Fibroblast of skin of abdomen (primary cell): Measurements from ENCODE around the gene GSTT2.
"Not testable (repeated sequence)": the region's sequence is repeated elsewhere in the genome, so short reads cannot be mapped to it uniquely, and the experiment has no call there.

Experiments used
- DNase-seq: peaks from one replicate; pipeline ENCODE4 v3.0.0-alpha.2; 2013

GSTT2 gene

DNA sequence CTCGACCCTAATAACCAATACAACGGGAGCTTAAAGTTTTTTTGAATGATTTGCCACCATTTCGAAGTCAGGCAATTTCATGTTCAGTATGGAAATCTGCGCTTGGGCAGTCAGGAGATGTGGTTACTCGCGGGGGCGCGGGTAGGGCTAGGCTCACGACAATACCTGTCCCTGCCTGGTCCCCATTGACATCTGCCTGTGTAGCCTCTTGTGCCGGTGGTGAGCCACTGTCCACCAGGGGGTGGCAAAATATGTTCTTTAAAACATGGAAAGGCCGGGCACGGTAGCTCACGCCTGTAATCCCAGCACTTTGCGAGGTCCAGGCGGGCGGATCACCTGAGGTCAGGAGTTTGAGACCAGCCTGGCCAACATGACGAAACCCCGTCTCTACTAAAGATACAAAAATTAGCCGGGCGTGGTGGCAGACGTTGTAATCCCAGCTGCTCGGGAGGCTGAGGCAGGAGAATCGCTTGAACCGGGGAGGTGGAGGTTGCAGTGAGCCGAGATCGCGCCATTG is 5.0 kb upstream of the GSTT2 start:
- not testable (repeated sequence) for DNase-seq

DNA sequence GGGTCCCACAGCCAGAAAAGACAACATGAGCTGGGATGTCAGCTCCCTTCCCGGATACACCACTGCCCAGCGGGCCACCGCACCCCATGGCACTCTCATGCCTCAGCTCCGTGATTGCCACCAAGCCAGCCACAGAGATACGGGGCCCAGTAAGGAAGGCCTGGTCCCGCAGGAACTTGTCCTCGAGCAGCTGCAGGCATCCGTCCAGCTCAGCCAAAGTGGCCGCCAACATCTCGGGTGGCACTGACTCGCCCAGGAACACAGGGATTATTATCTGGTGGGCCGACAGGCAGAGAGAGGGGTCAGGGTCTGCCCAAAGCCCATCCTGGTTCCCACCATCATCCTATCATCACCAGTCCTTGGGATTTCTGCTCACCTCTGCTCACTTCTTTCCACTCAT is 2.6 kb upstream of the GSTT2 start:
- DNase-seq: not testable (repeated sequence)

DNA sequence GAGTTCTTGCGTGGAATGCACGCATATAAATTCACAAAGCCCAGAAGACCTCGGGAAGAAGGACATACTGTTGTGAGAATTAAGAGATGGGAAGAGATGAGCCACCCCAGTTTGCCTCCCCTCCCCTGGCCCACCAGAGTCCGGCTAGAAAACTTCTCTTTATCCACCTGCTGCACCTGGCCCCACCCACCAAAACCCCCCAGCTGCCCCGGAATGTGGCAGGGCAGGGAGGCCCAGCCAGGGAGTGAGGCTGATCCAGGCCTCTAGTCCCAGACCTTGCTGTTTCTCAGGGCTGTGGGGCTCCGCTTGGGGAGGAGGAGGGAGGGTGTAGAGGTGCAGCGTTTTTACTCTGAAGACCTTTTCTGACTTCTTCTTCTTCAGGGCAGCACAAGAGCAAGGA is 633 bp downstream of the GSTT2 start:
- not testable (repeated sequence) for DNase-seq

DNA sequence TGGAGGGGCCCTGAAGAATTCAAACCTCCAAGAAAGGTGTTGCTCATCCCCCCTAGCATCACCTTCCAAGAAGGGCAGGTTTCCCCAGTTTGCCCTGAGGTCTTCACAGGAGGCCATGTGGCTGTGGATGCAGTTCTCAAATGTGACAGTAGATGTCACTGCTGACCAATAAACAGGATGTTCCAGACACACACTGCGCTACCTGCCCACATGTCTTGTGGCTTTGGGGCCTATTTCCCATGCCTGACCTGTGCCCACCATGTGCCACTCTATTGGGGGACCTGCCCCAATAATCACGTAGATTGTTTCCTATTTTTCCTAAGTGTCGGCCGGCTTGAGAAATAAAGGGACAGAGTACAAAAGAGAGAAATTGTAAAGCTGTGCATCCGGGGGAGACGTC is 4.5 kb downstream of the GSTT2 start:
- no peak for DNase-seq

DNA sequence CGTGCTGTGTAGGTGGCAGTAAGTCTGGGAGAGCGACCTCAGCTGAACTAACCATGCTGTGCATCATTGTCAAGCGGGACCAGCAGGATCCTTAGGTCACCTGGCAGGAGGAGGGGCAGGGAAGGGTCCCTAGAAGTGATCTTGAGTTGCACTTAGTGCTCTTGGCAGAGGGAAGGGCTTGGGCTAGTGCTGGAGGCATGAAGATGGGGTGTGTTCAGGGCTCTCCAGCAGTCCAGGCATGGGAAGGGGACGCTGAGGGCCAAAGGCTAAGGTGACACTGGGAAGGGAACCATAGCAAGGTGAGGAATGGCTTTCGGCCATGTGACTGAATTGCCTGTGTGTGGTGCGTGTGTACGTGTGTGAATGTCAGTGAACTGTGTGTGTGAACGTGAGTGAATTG is 6.2 kb downstream of the GSTT2 start:
- not testable (repeated sequence) for DNase-seq

DNA sequence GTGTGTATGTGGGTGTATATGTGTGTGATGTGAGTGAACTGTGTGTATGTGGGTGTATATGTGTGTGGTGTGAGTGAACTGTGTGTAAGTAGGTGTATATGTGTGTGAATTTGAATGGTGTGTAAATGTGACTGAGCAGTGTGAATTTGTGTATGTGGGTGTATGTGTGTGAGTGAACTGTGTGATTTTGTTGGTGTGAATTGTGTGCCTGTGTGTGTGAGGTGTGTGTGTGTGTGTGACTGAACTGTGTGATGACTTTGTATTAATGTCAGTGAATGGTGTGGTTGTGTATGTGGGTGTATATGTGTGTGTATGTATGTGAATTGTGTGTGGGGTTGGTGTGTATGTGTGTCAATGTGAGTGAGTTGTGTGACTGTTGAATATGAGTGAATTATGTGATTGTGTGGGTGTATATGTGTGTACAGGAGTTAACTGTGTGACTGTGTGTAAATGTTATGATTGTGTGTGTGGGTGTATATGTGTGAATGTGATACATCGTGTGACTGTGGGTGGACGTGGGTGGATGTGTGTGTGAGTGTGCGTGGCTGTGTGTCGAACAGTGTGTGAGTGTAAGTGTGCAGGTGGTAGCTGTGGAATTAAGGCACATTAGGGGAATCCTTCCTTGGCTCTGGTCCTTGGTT is 6.7 kb downstream of the GSTT2 start:
- not testable (repeated sequence) for DNase-seq

DNA sequence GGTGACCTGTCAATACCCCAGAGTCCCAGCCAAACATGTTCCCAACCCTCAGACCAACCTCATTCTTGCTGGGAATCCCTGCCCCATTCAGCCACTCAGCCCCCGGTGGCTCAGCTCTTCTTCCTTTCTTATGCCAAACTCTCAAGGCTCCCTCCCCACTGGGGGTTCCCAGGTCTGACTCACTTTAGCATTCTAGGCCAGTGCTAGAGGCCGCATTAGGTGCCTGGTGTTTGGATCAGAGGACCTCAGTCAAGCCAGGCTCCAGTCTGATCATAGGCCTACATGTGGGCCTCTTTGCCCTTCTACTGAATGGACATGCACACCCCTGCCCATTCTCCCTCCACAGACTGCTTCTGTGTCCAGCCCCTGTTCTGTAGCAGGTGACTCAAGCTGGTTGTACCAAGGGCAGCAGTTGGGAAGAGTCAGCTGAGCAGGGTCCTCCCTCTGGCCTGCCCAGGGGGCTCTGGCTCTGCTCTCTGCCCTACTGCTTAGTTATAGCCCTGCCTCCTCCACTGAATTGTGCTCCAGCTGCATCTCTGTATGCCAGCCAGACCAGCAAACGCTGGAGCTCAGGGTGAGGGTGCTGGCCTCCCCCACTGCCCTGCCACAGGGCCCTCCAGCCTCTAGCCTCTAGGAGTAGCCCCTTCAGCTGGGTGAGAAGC is 9.8 kb downstream of the GSTT2 start:
- DNase-seq: not testable (repeated sequence)

DNA sequence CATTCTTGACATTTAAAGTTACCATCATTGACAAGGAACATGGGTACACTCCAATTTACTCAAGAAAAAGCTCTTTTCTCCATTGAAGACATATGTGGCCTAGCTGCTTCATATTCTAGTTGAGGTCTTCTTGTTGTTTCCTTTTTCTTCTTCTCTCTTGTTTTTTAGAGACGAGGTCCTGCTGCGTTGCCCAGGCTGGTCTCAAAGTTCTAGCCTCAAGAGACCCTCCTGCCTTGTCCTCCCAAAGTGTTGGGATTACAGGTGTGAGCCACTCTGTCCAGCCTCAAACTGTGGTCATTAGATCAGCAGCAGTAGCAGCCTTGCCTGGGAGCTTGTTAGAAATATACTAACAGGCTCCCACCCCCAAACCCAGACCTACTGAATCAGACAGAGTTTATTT is 13.1 kb downstream of the GSTT2 start:
- not testable (repeated sequence) for DNase-seq

DNA sequence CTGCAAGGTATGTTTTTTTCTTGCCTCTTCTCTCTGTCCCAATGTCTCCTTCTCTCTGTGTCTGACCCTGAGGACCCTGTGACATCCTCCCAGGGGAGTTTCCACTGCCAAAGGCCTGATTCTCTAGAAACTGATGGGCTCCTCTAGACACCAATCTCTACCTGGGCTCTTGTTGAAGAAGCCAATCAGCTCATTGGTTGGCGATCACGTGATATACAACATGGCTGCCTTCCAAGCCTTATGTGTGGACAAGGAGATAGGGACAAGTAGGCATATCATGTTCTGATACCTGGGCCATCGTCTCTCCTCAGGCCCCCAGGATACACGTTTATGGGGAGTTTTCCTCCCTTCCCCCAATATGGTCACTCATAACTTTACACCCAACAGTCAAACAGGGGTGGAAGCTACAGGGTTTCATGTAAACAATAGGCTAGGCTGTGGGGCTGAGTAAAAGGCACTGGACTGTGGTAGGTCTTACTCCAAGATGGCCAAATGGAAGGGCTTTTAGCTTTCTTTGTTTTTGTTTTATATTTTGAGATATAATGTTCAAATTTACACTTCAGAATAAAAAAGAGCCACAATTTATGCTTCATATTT is 13.7 kb downstream of the GSTT2 start:
- DNase-seq: not testable (repeated sequence)

DNA sequence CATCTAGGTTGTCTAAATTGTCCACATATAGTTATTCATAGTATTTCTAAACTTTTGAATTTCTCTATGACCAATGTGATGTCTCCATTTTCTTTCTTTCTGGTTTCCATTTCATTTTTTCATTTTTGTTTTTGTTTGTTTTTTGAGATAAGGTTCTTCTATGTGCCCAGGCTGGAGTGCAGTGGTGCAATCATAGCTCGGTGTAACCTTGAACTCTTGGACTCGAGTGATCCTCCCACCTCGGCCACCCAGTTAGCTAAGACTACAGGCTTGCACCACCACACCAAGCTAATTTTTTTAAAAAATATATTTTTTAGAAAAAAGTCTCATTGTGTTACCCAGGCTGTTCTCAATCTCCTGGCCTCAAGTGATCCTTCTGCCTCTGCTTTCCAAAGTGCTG is 17.2 kb downstream of the GSTT2 start:
- no peak for DNase-seq

DNA sequence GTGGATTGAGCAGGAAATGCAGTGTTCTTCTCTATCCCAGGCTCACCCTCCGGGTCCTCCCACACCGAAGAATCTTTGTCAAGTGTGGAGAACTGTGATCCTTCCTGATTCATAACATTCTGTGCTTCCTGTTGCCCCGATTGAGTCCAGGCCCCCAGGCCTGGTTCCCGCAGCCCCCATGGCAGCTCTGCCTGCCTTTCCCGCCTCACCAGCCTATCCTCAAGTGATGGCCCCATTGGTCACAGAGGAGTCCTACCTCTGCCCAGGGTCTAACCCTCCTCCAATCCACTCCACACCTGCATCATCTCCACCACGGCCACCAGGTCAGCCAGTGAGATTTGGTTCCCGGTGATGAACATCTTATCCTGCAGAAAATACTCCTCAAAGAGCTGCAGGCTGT is 19.8 kb downstream of the GSTT2 start:
- DNase-seq: not testable (repeated sequence)

DNA sequence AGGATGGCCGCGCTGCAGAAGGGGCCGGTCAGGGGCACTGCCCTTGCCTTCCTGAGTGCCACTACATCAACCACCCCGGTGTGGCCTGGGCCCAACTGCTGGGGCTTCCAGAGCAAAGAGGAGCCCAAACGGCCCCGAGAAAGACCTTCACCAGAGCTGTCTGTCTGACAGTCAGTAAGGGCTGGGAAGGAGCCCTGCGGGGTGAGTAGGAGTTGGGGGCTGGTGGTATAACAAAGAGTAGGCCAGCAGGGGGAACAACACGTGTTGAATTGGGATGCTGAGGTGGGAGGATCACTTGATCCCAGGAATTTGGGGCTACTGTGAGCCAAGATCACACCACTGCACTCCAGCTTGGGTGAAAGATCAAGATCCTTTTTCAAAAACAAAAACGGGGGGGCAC is 21.4 kb downstream of the GSTT2 start:
- no peak for DNase-seq

DNA sequence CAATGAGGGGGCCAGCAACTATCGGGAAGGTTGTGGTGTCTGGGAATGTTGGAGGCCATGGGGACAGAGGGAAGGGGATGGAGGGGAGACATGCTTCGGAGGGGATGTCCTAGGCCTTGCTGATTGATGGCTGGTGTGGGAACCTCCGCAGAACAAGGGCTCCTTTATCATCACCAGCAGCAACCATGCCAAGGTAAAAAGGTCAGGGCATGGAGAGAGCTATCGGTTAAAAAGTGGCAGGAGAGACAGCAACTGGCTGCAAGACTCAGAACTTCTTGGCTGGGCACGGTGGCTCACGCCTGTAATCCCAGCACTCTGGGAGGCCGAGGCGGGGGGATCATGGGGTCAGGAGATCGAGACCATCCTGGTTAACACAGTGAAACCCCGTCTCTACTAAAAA is 22.3 kb downstream of the GSTT2 start:
- DNase-seq: no peak

DNA sequence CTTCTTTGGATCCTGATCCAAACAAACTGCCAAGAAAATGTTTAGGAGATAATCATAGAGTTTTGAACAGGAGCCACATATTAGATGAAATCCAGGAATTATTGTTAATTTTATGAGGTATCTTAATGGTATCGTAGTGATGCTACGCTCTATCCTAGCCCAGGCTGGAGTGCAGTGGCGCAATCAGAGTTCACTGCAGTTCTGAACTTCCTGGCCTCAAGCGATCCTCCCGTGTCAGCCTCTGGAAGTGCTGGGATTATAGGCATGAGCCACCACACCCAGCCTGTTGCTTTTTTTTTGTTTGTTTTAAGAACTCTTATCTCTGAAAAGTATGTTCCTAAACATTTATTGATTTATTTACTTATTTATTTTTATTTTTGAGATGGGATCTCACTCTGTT is 22.9 kb downstream of the GSTT2 start:
- DNase-seq: no peak

DNA sequence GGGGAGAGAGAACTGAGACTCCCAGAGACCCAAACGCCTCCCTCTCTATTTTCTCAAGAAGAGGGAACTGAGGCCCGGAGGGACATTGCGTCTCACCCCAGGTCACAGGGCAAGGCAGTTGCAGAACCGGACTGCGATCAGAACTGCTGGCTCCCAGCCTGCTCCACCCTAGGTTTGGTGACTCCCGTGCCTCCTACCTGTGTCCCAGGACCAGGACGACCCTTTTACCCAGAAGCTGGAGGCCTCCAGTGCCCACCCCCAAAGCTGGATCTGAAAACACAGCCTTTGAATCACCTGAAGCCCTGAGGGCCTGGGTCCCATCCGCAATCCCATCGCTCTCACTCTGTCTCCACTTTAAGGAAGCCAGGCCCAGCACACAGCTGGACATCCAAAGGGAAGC is 24.0 kb downstream of the GSTT2 start:
- no peak for DNase-seq

DNA sequence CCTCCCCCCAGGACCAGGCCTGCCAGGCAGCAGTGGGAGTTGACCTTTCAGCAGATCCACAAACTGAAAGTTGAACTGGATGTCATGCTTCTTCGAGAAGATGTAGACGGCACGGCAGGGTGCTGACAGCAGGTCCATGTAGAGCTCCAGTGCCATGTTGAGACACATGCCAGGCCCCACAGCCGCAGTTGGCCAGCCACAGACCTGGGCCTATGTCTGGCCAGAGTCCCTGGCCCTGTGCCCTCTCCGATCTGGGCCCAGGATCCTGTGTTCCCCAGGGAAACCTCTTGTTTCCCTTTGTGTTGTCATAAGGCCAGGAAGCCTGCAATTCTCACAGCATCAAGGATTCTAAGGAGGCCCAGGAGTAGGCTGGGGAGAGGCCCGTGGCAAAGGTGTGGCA is 25.3 kb downstream of the GSTT2 start, which contains the start of gene GSTT4:
GSTT4 (minus strand) TSS at position 253 of the 400 bp plus-strand sequence; CDS start at position 156, 97 bp downstream.
- no peak for DNase-seq

DNA sequence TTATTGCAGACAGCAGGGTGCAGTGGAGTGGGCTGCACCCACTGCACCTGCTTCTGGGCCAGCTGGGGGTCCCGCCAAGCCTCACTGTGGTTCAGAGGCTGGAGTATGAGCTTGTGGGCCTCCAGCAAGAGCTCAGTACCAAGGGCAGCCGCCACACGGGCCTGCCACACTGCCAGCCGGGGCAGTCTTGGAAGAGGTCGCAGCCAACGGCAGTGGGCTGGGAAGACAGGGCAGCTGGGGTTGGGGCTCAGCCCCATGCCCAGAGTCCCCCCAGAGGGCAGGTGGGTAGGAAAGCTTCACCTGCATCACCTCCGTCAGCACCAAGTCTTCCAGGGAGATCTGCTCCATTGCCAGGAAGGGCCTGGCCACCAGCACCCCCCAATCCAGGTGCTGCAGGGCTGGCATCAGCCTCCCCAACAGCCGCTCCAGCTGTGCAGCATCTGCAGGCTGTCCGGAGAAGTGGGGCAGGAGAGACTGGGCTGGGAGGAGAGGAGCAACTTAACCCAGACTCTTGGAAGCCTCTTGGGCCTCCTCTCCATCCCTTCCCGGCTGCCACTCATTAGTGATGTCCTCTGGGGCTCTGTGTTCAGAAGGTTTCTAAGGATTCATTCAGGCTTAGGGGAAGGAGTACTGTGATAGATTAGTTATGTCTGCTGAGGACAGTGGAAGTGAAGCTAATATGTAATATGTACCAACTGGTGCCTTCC is 26.4 kb downstream of the GSTT2 start:
- DNase-seq: no peak

DNA sequence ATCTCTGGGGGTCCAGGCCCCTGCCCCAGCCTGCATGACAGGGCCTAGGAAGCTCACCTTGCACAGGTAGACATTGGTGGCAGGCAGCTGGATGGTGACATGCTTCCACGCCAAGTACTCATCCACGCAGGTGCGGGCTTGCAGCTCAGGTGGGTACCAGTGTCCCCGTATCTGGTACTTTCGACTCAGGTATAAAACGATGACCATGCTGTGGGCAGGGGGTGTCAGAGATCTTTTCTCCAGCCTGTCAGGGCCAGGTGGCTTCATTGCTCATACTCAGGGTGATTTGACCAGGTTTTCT is 26.9 kb downstream of the GSTT2 start:
- no peak for DNase-seq

DNA sequence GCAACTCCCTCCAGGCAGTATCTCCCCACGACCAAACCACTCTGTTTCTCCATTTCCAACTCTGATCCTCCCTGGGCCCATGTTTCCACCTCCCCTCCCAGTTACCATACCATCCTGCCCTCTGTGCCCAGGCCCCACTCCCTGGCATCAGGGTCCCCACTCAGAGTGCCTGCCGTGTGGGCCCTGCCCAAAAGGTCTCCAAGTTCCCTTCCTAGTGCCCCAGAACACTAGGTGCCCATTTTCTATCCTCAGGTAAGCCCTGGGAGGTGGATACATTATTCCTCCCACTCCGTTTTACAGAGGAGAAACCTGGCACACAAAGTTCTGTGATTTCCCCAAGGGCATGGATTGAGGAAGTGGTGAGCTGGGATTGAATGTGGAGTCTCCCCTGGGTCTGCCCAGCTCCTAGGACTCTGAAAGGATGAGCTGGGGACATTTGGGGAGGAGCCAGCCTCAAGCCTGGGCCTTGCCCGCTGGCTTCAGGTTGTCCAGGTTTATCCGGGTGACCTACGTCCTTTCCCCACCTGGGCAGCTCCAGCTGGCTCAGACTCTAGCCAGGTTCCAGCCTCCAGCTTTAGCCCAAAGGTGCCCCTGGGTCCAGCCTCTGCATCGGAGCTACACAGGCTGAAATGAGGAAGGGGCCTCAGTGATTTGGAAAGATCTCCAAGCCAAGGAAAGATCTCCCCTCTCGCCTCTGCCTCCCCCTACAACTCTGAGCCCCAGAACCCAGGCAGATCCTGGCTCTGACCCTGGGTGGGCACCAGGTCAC is 27.5 kb downstream of the GSTT2 start:
- DNase-seq: no peak

DNA sequence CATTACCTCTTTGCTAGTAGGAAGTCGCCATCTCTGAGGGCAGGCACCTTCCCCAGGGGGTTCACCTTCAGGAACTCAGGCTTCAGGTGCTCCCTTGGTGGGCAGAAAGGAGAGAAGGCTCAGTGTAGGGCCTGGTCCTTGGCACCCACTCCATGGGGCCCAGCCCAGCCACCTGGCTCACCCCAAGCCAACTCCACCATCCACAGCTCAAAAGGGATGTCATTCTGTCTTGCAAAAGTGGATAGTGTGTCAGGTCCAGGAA is 28.0 kb downstream of the GSTT2 start:
- no peak for DNase-seq

DNA sequence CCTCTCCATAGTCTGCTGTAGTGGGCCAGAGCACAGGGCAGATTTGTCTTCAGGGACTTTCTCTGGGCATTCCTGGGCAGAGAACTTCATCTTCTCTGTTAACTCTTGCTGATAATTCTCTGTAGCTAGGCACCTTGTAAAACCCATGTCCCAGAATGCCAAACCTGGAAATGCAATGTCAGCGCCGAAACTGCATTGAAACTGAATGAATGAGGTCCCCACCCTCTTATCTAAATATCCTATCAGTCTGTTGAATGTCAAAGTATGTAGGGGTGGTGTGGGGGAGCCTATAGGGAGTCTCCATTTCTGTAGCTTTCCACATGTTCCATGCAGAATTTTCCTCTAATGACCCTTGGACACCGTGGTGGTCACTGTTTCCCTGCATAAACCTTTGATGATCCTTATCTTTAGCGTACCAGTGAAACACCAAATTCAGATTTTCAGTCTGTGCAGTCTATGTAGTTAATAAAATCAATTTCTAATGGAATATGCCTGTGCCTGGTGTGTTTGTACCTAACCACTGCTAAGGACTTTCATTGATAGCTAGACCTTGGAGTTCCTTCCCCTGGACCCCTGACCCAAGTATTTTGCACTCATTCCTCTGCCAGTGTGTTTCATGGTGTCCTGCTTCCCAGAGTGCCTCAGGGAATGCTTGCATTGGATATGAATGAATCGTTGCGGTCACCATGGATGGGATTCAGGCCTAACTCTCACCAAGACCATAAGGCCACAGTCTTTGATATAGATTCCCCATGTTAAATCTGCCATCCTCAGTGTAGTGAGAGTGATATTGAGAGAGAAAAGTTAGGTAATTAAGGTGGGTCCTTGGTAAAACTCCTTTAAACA is 28.7 kb downstream of the GSTT2 start:
- no peak for DNase-seq
